WTC11 (cell line): ENCODE data around the gene ACOX3. TPM values are rescaled to one million over a fixed set of nuclear protein-coding genes. Genes with fewer than 3 reads are reported as not detected.

Source experiments
- ATAC-seq: fragments of 200-7000 bp; cut with Tn5 transposase; 2 replicates; pipeline ENCODE4 v1.10.0; 2021; ENCODE audit warnings: mild to moderate bottlenecking, moderate library complexity
- CTCF ChIA-PET: fragments of 300-600 bp; sonication (Branson Sonifier 250); formaldehyde crosslinking; loops from one replicate; lab custom pipeline; 2021; ENCODE audit warnings: antibody characterized with exemption; lab: Charles Lee
- POLR2A ChIA-PET: fragments of 350-600 bp; sonication (Branson Sonifier 250); formaldehyde crosslinking; loops from one replicate; lab custom pipeline; 2021; ENCODE audit warnings: antibody characterized with exemption; lab: Charles Lee
- DNase-seq: peaks from one replicate; pipeline ENCODE4 v3.0.0; 2021; ENCODE audit warnings: low spot score
- H3K27ac Mint-ChIP-seq: 2 replicates; pipeline ENCODE4 v1.8.0; 2021; ENCODE audit warnings: mixed read lengths
- H3K27me3 Mint-ChIP-seq: 2 replicates; pipeline ENCODE4 v1.8.0; 2021; ENCODE audit warnings: low read depth, mild to moderate bottlenecking, moderate library complexity, mixed read lengths
- H3K36me3 Mint-ChIP-seq: 2 replicates; pipeline ENCODE4 v1.8.0; 2021; ENCODE audit warnings: mixed read lengths
- H3K4me1 Mint-ChIP-seq: 2 replicates; pipeline ENCODE4 v1.8.0; 2022; ENCODE audit warnings: mixed read lengths
- H3K4me3 Mint-ChIP-seq: 2 replicates; pipeline ENCODE4 v1.8.0; 2021; ENCODE audit warnings: mild to moderate bottlenecking, moderate library complexity, mixed read lengths
- H3K9me3 Mint-ChIP-seq: 2 replicates; pipeline ENCODE4 v1.8.0; 2021; ENCODE audit warnings: mixed read lengths
- AFF4 ChIP-seq: sonication (generic); formaldehyde crosslinking; IDR thresholded peaks from 2 replicates; pipeline ENCODE4 v1.8.1; 2023; ENCODE audit warnings: mild to moderate bottlenecking, missing genetic modification reagents, borderline replicate concordance
- FOXK1 ChIP-seq: sonication (generic); formaldehyde crosslinking; IDR thresholded peaks from 2 replicates; pipeline ENCODE4 v1.8.0; 2022; ENCODE audit warnings: mild to moderate bottlenecking, moderate library complexity, missing genetic modification reagents
- FOXP1 ChIP-seq: sonication (generic); formaldehyde crosslinking; IDR thresholded peaks from 2 replicates; pipeline ENCODE4 v1.8.0; 2022; ENCODE audit warnings: missing genetic modification reagents, mild to moderate bottlenecking, moderate library complexity, borderline replicate concordance
- IRF2 ChIP-seq: sonication (generic); formaldehyde crosslinking; IDR thresholded peaks from 2 replicates; pipeline ENCODE4 v1.8.0; 2022; ENCODE audit warnings: low read depth, missing genetic modification reagents, borderline replicate concordance
- JAZF1 ChIP-seq: fragments of 250-450 bp; sonication (Bioruptor Pico); IDR thresholded peaks from 2 replicates; pipeline ENCODE4 v1.9.0; 2021; ENCODE audit warnings: moderate library complexity, mild to moderate bottlenecking, inconsistent platforms
- JUN ChIP-seq: sonication (generic); formaldehyde crosslinking; IDR thresholded peaks from 2 replicates; pipeline ENCODE4 v1.8.0; 2023; ENCODE audit warnings: mild to moderate bottlenecking, missing genetic modification reagents
- MAX ChIP-seq: sonication (generic); formaldehyde crosslinking; IDR thresholded peaks from 2 replicates; pipeline ENCODE4 v1.8.0; 2022; ENCODE audit warnings: mild to moderate bottlenecking, missing genetic modification reagents
- MXD4 ChIP-seq: fragments of 250-450 bp; sonication (Bioruptor Pico); IDR thresholded peaks from 2 replicates; pipeline ENCODE4 v1.8.0; 2021; ENCODE audit warnings: mild to moderate bottlenecking, moderate library complexity, borderline replicate concordance
- NFE2L1 ChIP-seq: sonication (generic); formaldehyde crosslinking; IDR thresholded peaks from 2 replicates; pipeline ENCODE4 v1.8.1; 2023; ENCODE audit warnings: missing genetic modification reagents
- RELA ChIP-seq: sonication (generic); formaldehyde crosslinking; IDR thresholded peaks from 2 replicates; pipeline ENCODE4 v1.8.1; 2022; ENCODE audit warnings: missing genetic modification reagents, mild to moderate bottlenecking, borderline replicate concordance
- ZNF121 ChIP-seq: sonication (generic); formaldehyde crosslinking; IDR thresholded peaks from 2 replicates; pipeline ENCODE4 v1.8.0; 2023; ENCODE audit warnings: missing genetic modification reagents
- ZNF317 ChIP-seq: sonication (generic); formaldehyde crosslinking; IDR thresholded peaks from 2 replicates; pipeline ENCODE4 v1.8.1; 2023; ENCODE audit warnings: low read depth, mild to moderate bottlenecking, moderate library complexity, missing genetic modification reagents, borderline replicate concordance
- ZNF423 ChIP-seq: fragments of 250-450 bp; sonication (Bioruptor Pico); IDR thresholded peaks from 2 replicates; pipeline ENCODE4 v2.1.2; 2022; ENCODE audit warnings: mild to moderate bottlenecking, moderate library complexity
- ZSCAN18 ChIP-seq: fragments of 250-450 bp; sonication (Bioruptor Pico); IDR thresholded peaks from 2 replicates; pipeline ENCODE4 v2.1.2; 2022; ENCODE audit warnings: mild to moderate bottlenecking, moderate library complexity
- total RNA-seq: library from RNA; stranded (reverse); gene quantifications from 3 replicates; pipeline ENCODE4 v1.2.3, GENCODE V29; 2021
- TF ChIP-seq, protein P1 (sequence below): sonication (generic); formaldehyde crosslinking; conservative IDR thresholded peaks from 2 replicates; pipeline ENCODE4 v1.8.1; 2023; ENCODE audit warnings: mild to moderate bottlenecking, low read depth, missing genetic modification reagents, moderate library complexity
- TF ChIP-seq, protein P2 (sequence below): sonication (generic); formaldehyde crosslinking; IDR thresholded peaks from 2 replicates; pipeline ENCODE4 v1.8.0; 2023; ENCODE audit warnings: missing genetic modification reagents, mild to moderate bottlenecking, borderline replicate concordance
- TF ChIP-seq, protein P3 (sequence below): sonication (generic); formaldehyde crosslinking; IDR thresholded peaks from 2 replicates; pipeline ENCODE4 v1.8.1; 2022; ENCODE audit warnings: low read depth, mild to moderate bottlenecking, moderate library complexity, missing genetic modification reagents, borderline replicate concordance
- TF ChIP-seq, protein P4 (sequence below): sonication (generic); formaldehyde crosslinking; IDR thresholded peaks from 2 replicates; pipeline ENCODE4 v1.8.1; 2023; ENCODE audit warnings: mild to moderate bottlenecking, missing genetic modification reagents, moderate library complexity
- TF ChIP-seq, protein P5 (sequence below): fragments of 250-450 bp; sonication (Bioruptor Pico); IDR thresholded peaks from 2 replicates; pipeline ENCODE4 v1.9.0; 2021; ENCODE audit warnings: moderate library complexity, mild to moderate bottlenecking, inconsistent platforms, borderline replicate concordance

ACOX3 gene
- total RNA-seq, 1 experiment from 2014 or later: 10.7 TPM

GRCh38 chr4:8422786-8423185 is 17.7 kb downstream of the ACOX3 start:
- Mint-ChIP-seq H3K4me1 (peaks cover 4% of the 10 kb centered on the region), H3K27me3 (peaks cover 3% of the 10 kb centered on the region; the same call in 1 of the 2 replicates), H3K36me3 (no peaks in the 10 kb centered on the region), H3K4me3 (no peak overlapping the region), H3K9me3 (no peaks in the 10 kb centered on the region), H3K27ac (no peak overlapping the region)
- DNase-seq (no peak), ATAC-seq (no peak)
- ChIA-PET POLR2A (no interaction called here), CTCF (no interaction called here)
- TF ChIP-seq ZNF317 (CRISPR knock-in tag): no peak
- TF ChIP-seq, protein P1, sequence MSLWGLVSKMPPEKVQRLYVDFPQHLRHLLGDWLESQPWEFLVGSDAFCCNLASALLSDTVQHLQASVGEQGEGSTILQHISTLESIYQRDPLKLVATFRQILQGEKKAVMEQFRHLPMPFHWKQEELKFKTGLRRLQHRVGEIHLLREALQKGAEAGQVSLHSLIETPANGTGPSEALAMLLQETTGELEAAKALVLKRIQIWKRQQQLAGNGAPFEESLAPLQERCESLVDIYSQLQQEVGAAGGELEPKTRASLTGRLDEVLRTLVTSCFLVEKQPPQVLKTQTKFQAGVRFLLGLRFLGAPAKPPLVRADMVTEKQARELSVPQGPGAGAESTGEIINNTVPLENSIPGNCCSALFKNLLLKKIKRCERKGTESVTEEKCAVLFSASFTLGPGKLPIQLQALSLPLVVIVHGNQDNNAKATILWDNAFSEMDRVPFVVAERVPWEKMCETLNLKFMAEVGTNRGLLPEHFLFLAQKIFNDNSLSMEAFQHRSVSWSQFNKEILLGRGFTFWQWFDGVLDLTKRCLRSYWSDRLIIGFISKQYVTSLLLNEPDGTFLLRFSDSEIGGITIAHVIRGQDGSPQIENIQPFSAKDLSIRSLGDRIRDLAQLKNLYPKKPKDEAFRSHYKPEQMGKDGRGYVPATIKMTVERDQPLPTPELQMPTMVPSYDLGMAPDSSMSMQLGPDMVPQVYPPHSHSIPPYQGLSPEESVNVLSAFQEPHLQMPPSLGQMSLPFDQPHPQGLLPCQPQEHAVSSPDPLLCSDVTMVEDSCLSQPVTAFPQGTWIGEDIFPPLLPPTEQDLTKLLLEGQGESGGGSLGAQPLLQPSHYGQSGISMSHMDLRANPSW (CRISPR knock-in tag): no peak
- no peak for TF ChIP-seq MAX (CRISPR knock-in tag)
- no peak for TF ChIP-seq FOXK1 (CRISPR knock-in tag)
- TF ChIP-seq, protein P2, sequence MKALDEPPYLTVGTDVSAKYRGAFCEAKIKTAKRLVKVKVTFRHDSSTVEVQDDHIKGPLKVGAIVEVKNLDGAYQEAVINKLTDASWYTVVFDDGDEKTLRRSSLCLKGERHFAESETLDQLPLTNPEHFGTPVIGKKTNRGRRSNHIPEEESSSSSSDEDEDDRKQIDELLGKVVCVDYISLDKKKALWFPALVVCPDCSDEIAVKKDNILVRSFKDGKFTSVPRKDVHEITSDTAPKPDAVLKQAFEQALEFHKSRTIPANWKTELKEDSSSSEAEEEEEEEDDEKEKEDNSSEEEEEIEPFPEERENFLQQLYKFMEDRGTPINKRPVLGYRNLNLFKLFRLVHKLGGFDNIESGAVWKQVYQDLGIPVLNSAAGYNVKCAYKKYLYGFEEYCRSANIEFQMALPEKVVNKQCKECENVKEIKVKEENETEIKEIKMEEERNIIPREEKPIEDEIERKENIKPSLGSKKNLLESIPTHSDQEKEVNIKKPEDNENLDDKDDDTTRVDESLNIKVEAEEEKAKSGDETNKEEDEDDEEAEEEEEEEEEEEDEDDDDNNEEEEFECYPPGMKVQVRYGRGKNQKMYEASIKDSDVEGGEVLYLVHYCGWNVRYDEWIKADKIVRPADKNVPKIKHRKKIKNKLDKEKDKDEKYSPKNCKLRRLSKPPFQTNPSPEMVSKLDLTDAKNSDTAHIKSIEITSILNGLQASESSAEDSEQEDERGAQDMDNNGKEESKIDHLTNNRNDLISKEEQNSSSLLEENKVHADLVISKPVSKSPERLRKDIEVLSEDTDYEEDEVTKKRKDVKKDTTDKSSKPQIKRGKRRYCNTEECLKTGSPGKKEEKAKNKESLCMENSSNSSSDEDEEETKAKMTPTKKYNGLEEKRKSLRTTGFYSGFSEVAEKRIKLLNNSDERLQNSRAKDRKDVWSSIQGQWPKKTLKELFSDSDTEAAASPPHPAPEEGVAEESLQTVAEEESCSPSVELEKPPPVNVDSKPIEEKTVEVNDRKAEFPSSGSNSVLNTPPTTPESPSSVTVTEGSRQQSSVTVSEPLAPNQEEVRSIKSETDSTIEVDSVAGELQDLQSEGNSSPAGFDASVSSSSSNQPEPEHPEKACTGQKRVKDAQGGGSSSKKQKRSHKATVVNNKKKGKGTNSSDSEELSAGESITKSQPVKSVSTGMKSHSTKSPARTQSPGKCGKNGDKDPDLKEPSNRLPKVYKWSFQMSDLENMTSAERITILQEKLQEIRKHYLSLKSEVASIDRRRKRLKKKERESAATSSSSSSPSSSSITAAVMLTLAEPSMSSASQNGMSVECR (CRISPR knock-in tag): no peak
- no peak for TF ChIP-seq RELA (CRISPR knock-in tag)
- TF ChIP-seq ZNF121 (CRISPR knock-in tag): no peak
- no peak for TF ChIP-seq ZSCAN18 (CRISPR knock-in tag)
- TF ChIP-seq, protein P3, sequence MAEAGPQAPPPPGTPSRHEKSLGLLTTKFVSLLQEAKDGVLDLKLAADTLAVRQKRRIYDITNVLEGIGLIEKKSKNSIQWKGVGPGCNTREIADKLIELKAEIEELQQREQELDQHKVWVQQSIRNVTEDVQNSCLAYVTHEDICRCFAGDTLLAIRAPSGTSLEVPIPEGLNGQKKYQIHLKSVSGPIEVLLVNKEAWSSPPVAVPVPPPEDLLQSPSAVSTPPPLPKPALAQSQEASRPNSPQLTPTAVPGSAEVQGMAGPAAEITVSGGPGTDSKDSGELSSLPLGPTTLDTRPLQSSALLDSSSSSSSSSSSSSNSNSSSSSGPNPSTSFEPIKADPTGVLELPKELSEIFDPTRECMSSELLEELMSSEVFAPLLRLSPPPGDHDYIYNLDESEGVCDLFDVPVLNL (CRISPR knock-in tag): no peak

- peaks cover 2% of the 10 kb centered on the region for H3K4me1 Mint-ChIP-seq
- no peaks in the 10 kb centered on the region for H3K9me3 Mint-ChIP-seq
These were observed 18.2 kb downstream of the ACOX3 start for GRCh38 chr4:8422327-8422726.

More at GRCh38 chr4:8422327-8422726, 18.2 kb downstream of the ACOX3 start:
- ATAC-seq: no peak
- Mint-ChIP-seq H3K27ac (no peak overlapping the region), H3K4me3 (no peak overlapping the region), H3K36me3 (no peaks in the 10 kb centered on the region)
- ChIA-PET CTCF (no interaction called here), POLR2A (no interaction called here)
- TF ChIP-seq JAZF1 (no peak), AFF4 (no peak), NFE2L1 (no peak), ZNF423 (CRISPR knock-in tag) (no peak), MXD4 (no peak), JUN (CRISPR knock-in tag) (no peak), IRF2 (CRISPR knock-in tag) (no peak), FOXP1 (CRISPR knock-in tag) (no peak), ZNF121 (CRISPR knock-in tag) (no peak)
- TF ChIP-seq, protein P4, sequence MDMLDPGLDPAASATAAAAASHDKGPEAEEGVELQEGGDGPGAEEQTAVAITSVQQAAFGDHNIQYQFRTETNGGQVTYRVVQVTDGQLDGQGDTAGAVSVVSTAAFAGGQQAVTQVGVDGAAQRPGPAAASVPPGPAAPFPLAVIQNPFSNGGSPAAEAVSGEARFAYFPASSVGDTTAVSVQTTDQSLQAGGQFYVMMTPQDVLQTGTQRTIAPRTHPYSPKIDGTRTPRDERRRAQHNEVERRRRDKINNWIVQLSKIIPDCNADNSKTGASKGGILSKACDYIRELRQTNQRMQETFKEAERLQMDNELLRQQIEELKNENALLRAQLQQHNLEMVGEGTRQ (CRISPR knock-in tag): no peak
- TF ChIP-seq, protein P5, sequence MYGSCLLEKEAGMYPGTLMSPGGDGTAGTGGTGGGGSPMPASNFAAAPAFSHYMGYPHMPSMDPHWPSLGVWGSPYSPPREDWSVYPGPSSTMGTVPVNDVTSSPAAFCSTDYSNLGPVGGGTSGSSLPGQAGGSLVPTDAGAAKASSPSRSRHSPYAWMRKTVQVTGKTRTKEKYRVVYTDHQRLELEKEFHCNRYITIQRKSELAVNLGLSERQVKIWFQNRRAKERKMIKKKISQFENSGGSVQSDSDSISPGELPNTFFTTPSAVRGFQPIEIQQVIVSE (CRISPR knock-in tag): no peak
- TF ChIP-seq, all 79 proteins: peak for 0
- peaks cover 3% of the 10 kb centered on the region; the same call in 1 of the 2 replicates for H3K27me3 Mint-ChIP-seq
- DNase-seq: no peak
